Coronary artery (tissue), 2 donors: ENCODE data around the gene SOCS6.

ENCODE experiments used
- DNase-seq: peaks from one replicate; pipeline ENCODE4 v3.0.0-alpha.2; 2017; ENCODE audit warnings: low spot score
- H3K27ac ChIP-seq, 2 donors: fragments of 200-600 bp; sonication (generic); one replicate each; pipeline ENCODE4 v1.5.1; 2016 to 2019
- H3K4me3 ChIP-seq: fragments of 200-600 bp; sonication (generic); 2 replicates; pipeline ENCODE4 v1.5.1; 2016; ENCODE audit warnings: mild to moderate bottlenecking, moderate library complexity
- TF ChIP-seq, protein P1 (sequence below): fragments of 200-600 bp; sonication (generic); IDR thresholded peaks from one replicate; pipeline ENCODE4 v1.5.1; 2019; ENCODE audit warnings: antibody characterized with exemption

Gene SOCS6

GRCh38 chr18:70256994-70257393, 31.9 kb upstream of the SOCS6 start:
- no peak for DNase-seq
- Histone ChIP-seq H3K4me3 (no peak overlapping the region), H3K27ac (no peak overlapping the region)
- TF ChIP-seq, protein P1, sequence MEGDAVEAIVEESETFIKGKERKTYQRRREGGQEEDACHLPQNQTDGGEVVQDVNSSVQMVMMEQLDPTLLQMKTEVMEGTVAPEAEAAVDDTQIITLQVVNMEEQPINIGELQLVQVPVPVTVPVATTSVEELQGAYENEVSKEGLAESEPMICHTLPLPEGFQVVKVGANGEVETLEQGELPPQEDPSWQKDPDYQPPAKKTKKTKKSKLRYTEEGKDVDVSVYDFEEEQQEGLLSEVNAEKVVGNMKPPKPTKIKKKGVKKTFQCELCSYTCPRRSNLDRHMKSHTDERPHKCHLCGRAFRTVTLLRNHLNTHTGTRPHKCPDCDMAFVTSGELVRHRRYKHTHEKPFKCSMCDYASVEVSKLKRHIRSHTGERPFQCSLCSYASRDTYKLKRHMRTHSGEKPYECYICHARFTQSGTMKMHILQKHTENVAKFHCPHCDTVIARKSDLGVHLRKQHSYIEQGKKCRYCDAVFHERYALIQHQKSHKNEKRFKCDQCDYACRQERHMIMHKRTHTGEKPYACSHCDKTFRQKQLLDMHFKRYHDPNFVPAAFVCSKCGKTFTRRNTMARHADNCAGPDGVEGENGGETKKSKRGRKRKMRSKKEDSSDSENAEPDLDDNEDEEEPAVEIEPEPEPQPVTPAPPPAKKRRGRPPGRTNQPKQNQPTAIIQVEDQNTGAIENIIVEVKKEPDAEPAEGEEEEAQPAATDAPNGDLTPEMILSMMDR = no peak

DNA sequence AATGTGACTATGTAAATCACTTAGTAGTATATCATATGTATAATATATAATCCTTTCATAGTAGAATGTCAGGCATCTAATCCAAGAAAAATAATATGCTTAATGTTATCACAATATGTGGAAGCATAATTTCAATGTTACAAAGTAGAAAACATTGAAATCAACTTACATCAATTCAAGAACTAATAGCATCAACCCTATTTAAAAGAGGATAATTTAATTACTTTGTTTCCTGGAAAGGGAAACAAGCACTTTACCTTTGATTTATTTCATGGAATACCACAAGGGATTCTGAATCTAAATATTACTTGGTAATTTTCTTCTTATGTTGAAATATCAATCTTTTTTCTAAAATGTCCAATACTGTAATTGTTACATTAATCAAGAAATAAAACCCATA, 30.6 kb upstream of the SOCS6 start:
- TF ChIP-seq, protein P1 = no peak
- Histone ChIP-seq H3K27ac (no peak overlapping the region), H3K4me3 (no peak overlapping the region)
- DNase-seq = no peak

GRCh38 chr18:70260683-70261082, 28.2 kb upstream of the SOCS6 start:
- Histone ChIP-seq H3K27ac (no peak overlapping the region), H3K4me3 (no peak overlapping the region)
- TF ChIP-seq, protein P1 = no peak
- no peak for DNase-seq

GRCh38 chr18:70261141-70261788, 27.6 kb upstream of the SOCS6 start:
- TF ChIP-seq, protein P1 = no peak
- no peak for DNase-seq

DNA sequence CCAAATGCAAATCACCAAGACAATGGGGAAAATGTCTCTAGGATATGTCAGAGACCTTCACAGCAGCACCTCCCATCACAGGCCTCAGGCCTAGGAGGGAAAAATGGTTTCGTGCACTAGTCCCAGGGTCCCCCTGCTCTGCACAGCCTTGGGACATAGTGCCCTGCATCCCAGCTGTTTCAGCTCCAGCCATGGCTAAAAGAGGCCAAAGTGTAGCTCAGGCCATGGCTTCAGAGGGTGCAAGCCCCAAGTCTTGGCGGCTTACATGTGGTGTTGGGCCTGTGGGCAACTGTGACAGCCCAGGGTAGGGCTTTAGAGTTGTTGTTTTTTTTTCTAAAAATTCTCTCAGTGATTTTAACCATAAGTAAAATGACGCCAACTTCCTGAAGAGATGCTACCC, 25.5 kb upstream of the SOCS6 start:
- Histone ChIP-seq H3K27ac (no peak overlapping the region), H3K4me3 (no peak overlapping the region)
- DNase-seq = no peak
- TF ChIP-seq, protein P1 = no peak

More at GRCh38 chr18:70261141-70261788, 27.6 kb upstream of the SOCS6 start:
- Histone ChIP-seq H3K27ac (no peak overlapping the region), H3K4me3 (no peak overlapping the region)

GRCh38 chr18:70271742-70272141, 17.1 kb upstream of the SOCS6 start:
- no peak for DNase-seq
- no peak overlapping the region for H3K27ac ChIP-seq
- H3K4me3 ChIP-seq = no peak overlapping the region
- TF ChIP-seq, protein P1 = no peak

GRCh38 chr18:70273021-70273420, 15.8 kb upstream of the SOCS6 start:
- TF ChIP-seq, protein P1 = no peak
- no peak for DNase-seq
- H3K27ac ChIP-seq = no peak overlapping the region
- H3K4me3 ChIP-seq = no peak overlapping the region
